CD8-positive, alpha-beta memory T cell (primary cell): Measurements from ENCODE around the gene SORCS2. TPM values are rescaled to one million over a fixed set of nuclear protein-coding genes. Genes with fewer than 3 reads are reported as not detected.

Experiments
- CTCF ChIA-PET: fragments of 350-600 bp; sonication (Branson Sonifier 250); formaldehyde crosslinking; loops from one replicate; lab custom pipeline; 2021; ENCODE audit warnings: antibody characterized with exemption; lab: Charles Lee
- POLR2A ChIA-PET: fragments of 350-600 bp; sonication (Branson Sonifier 250); formaldehyde crosslinking; loops from one replicate; lab custom pipeline; 2021; ENCODE audit warnings: antibody characterized with exemption; lab: Charles Lee
- DNase-seq, 5 donors: peaks; one replicate each; pipeline versions ENCODE4 v3.0.0 to v3.0.0-alpha.2; 2020 to 2022; ENCODE audit warnings: mixed read lengths in 1 of 5
- H3K27ac ChIP-seq: one replicate; pipeline ENCODE4 v1.7.0; 2013; ENCODE audit warnings: low read depth, mild to moderate bottlenecking, low read length, moderate library complexity
- H3K27me3 ChIP-seq: 2 replicates; pipeline ENCODE4 v1.7.0; 2013; ENCODE audit warnings: low read length, mild to moderate bottlenecking; ENCODE audit not compliant: insufficient read depth, poor library complexity, severe bottlenecking
- H3K36me3 ChIP-seq: 2 replicates; pipeline ENCODE4 v1.7.0; 2013; ENCODE audit warnings: mild to moderate bottlenecking, low read length, moderate library complexity; ENCODE audit not compliant: insufficient read depth
- H3K4me1 ChIP-seq: 2 replicates; pipeline ENCODE4 v1.7.0; 2013; ENCODE audit warnings: mild to moderate bottlenecking, low read length, moderate library complexity; ENCODE audit not compliant: insufficient read depth
- H3K4me3 ChIP-seq: 2 replicates; pipeline ENCODE4 v1.7.0; 2013; ENCODE audit warnings: mild to moderate bottlenecking, low read length
- H3K9me3 ChIP-seq: 2 replicates; pipeline ENCODE4 v1.7.0; 2013; ENCODE audit warnings: mild to moderate bottlenecking, low read length
- H3K27ac Mint-ChIP-seq, 8 donors: one replicate each; pipeline ENCODE4 v1.8.0; 2020 to 2021; ENCODE audit warnings: mixed read lengths in 8 of 8, mild to moderate bottlenecking in 6 of 8, inconsistent platforms in 3 of 8, moderate library complexity in 3 of 8
- H3K27me3 Mint-ChIP-seq, 2 donors: one replicate each; pipeline ENCODE4 v1.8.0; 2020 to 2021; ENCODE audit warnings: mixed read lengths in 2 of 2, mild to moderate bottlenecking in 1 of 2, moderate library complexity in 1 of 2
- H3K36me3 Mint-ChIP-seq, 3 donors: one replicate each; pipeline ENCODE4 v1.8.0; 2020 to 2021; ENCODE audit warnings: mixed read lengths in 3 of 3, inconsistent platforms in 1 of 3, mild to moderate bottlenecking in 1 of 3
- H3K4me1 Mint-ChIP-seq, 3 donors: one replicate each; pipeline ENCODE4 v1.8.0; 2020 to 2021; ENCODE audit warnings: mixed read lengths in 3 of 3, inconsistent platforms in 1 of 3, mild to moderate bottlenecking in 1 of 3
- H3K4me3 Mint-ChIP-seq, 7 donors: one replicate each; pipeline ENCODE4 v1.8.0; 2020 to 2021; ENCODE audit warnings: mixed read lengths in 7 of 7, mild to moderate bottlenecking in 6 of 7, moderate library complexity in 4 of 7, inconsistent platforms in 2 of 7
- H3K9me3 Mint-ChIP-seq, 5 donors: one replicate each; pipeline ENCODE4 v1.8.0; 2020 to 2022; ENCODE audit warnings: mixed read lengths in 5 of 5, mild to moderate bottlenecking in 3 of 5, moderate library complexity in 2 of 5, inconsistent platforms in 1 of 5
- polyA plus RNA-seq: library from polyadenylated mRNA; unstranded; fragments of 300-500 nt; fragmentation: Illumina TruSeq; gene quantifications from one replicate; pipeline ENCODE4 v1.2.3, GENCODE V29; 2021
- total RNA-seq, 2 experiments: library from RNA; stranded (reverse); gene quantifications; one replicate each; pipeline ENCODE4 v1.2.3, GENCODE V29; 2021

The SORCS2 gene
- total and polyA plus RNA-seq, 3 experiments from 2014 or later, result not detected

DNA sequence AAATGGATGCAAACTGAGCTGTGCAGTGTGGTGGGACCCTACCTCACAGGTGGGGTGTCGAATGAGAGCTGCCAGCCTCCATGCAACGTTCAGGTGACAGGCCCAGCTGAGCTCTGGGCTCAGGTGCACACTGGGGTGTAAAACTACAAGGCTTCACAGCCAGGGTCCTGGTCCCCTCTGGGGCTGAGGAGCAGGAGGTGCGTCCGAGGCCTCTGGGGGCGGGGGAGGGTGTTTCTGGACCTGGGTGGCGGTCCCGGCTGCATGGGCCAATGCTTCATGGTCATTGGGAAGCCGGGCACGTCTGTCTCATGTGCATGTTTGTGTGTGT is 26.5 kb upstream of the SORCS2 start:
- Mint-ChIP-seq H3K9me3 (no peaks in the 10 kb centered on the region), H3K4me3 (no peak overlapping the region), H3K36me3 (no peaks in the 10 kb centered on the region), H3K27ac (no peak overlapping the region), H3K4me1 (peaks cover 6 to 17% (median 8%) of the 10 kb centered on the region in 3 donors), H3K27me3 (peaks cover 5 to 15% of the 10 kb centered on the region in 2 donors)
- Histone ChIP-seq H3K9me3 (no peaks in the 10 kb centered on the region), H3K27me3 (no peaks in the 10 kb centered on the region), H3K4me1 (no peaks in the 10 kb centered on the region), H3K36me3 (no peaks in the 10 kb centered on the region), H3K4me3 (no peak overlapping the region), H3K27ac (no peak overlapping the region)
- ChIA-PET POLR2A (no interaction called here), CTCF (no interaction called here)
- DNase-seq, result no peak

DNA sequence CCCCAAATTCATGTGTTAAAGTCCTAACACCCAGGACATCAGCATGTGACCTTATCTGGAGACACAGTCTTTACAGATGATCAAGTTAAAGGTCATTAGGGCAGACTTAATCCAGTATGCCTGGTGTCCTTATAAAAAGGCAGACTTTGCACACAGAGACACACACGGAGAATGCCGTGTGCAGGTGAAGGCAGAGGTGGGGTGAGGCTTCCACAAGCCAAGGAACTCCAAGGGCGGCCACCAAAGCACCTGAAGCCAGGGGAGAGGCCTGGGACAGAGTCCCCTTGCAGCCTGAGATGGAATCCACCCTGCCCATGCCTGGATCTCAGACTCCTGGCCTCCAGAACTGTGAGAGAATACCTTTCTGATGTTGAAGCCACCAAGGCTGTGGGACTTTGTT is 26.1 kb upstream of the SORCS2 start:
- no peak overlapping the region for H3K27ac Mint-ChIP-seq
- H3K9me3 Mint-ChIP-seq, result no peaks in the 10 kb centered on the region
- POLR2A ChIA-PET, result no interaction called here
- Histone ChIP-seq H3K27ac (no peak overlapping the region), H3K4me1 (no peaks in the 10 kb centered on the region), H3K36me3 (no peaks in the 10 kb centered on the region), H3K27me3 (no peaks in the 10 kb centered on the region), H3K9me3 (no peaks in the 10 kb centered on the region), H3K4me3 (no peak overlapping the region)
- H3K4me1 Mint-ChIP-seq, result peaks cover 6 to 17% (median 8%) of the 10 kb centered on the region in 3 donors
- CTCF ChIA-PET, result no interaction called here
- DNase-seq, result no peak
- peaks cover 5 to 13% of the 10 kb centered on the region in 2 donors for H3K27me3 Mint-ChIP-seq
- no peak overlapping the region for H3K4me3 Mint-ChIP-seq
- no peaks in the 10 kb centered on the region for H3K36me3 Mint-ChIP-seq

DNA sequence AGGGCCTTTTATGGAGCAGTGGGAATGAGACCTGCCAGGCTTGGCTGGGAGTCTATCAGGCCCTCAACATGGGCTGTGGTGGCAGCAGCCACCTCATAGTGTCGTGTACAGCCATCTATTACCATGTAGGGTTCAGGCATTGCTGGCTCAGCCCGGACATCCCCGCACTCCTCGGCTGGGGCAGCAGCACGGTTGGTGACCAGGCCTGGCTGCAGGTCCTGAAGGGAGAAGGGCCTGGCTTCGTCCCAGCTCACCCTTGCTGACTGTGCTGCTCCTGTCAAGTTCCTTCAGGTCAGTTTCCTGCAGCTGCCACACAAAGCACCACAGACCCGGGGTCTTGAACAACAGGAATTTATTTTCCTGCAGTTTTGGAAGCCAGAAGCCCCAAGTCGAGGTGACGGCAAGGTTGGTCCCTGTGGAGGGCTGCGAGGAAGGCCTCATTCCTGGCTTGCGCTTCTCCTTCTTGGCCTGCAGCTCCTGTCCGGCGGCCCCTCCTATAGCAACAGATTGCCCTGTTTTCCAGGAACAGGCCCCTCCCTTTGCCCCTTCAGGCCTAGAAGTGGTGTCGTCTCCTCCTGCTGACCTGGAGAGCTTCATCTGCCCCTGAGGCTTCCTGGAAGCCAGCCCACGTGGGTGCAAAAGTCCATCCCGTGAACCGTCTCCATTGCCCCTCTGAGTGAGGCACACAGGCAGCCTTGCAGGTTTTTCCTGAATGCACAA is 25.2 kb upstream of the SORCS2 start:
- Mint-ChIP-seq H3K27me3 (peaks cover 4 to 9% of the 10 kb centered on the region in 2 donors), H3K9me3 (no peaks in the 10 kb centered on the region), H3K27ac (peak overlapping the region in 1 of 8 donors; percentile 30), H3K4me3 (no peak overlapping the region), H3K36me3 (no peaks in the 10 kb centered on the region), H3K4me1 (peaks cover 6 to 17% (median 8%) of the 10 kb centered on the region in 3 donors)
- Histone ChIP-seq H3K36me3 (no peaks in the 10 kb centered on the region), H3K4me1 (no peaks in the 10 kb centered on the region), H3K27me3 (no peaks in the 10 kb centered on the region), H3K27ac (no peak overlapping the region), H3K4me3 (no peak overlapping the region), H3K9me3 (no peaks in the 10 kb centered on the region)
- CTCF ChIA-PET, result no interaction called here
- no peak for DNase-seq
- POLR2A ChIA-PET, result no interaction called here

DNA sequence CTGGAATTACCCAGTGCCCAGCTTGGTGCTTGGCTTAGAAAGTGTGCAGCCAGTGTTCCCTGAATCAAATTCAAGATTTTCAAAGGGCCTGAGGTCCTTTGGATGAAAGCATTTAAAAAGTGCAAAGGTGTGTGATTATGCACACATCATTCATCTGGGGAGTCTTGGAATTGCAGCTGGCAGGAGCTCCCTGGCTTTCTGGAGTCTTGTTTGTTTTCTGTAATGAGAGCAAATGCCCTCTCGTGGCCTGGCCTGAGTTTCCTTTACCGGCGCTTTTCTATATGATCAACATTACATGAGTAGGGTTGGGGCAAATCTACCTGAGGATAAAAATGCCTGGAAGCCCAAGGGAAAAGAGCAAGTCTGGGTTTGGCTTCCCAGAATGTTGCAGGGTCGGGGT is 24.6 kb upstream of the SORCS2 start:
- Histone ChIP-seq H3K36me3 (no peaks in the 10 kb centered on the region), H3K4me1 (no peaks in the 10 kb centered on the region), H3K27me3 (no peaks in the 10 kb centered on the region), H3K4me3 (no peak overlapping the region), H3K9me3 (no peaks in the 10 kb centered on the region), H3K27ac (no peak overlapping the region)
- Mint-ChIP-seq H3K9me3 (no peaks in the 10 kb centered on the region), H3K36me3 (no peaks in the 10 kb centered on the region), H3K4me3 (no peak overlapping the region), H3K27ac (peak overlapping the region in 1 of 8 donors; percentile 52), H3K4me1 (peaks cover 6 to 17% (median 8%) of the 10 kb centered on the region in 3 donors), H3K27me3 (peaks cover 4 to 9% of the 10 kb centered on the region in 2 donors)
- ChIA-PET CTCF (no interaction called here), POLR2A (no interaction called here)
- DNase-seq, result no peak

DNA sequence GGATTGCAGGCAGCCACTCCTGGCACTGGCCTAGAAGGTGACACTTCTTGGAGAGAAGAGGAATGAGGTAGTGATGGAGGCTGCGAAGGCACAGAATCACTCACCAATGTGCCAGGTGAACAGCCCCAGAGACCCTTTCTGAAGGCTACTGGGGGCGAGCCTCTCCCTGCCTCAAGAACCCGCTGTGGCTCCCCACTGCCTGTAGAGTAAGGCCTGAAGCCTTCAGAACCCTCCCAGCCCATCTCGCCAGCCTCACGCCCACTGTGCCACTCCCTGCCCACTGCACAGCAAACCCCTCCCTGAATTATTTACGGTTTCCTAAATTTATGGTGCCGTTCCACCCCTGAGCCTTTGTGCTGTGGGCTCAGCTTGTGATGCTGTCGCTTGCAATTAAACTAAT is 24.2 kb upstream of the SORCS2 start:
- Histone ChIP-seq H3K4me1 (no peaks in the 10 kb centered on the region), H3K36me3 (no peaks in the 10 kb centered on the region), H3K27ac (no peak overlapping the region), H3K27me3 (no peaks in the 10 kb centered on the region), H3K4me3 (no peak overlapping the region), H3K9me3 (no peaks in the 10 kb centered on the region)
- ChIA-PET CTCF (no interaction called here), POLR2A (no interaction called here)
- peaks cover 4 to 5% of the 10 kb centered on the region in 2 donors for H3K27me3 Mint-ChIP-seq
- H3K4me3 Mint-ChIP-seq, result no peak overlapping the region
- H3K9me3 Mint-ChIP-seq, result no peaks in the 10 kb centered on the region
- no peaks in the 10 kb centered on the region for H3K36me3 Mint-ChIP-seq
- peak overlapping the region in 2 of 8 donors; percentile 55 to 69 for H3K27ac Mint-ChIP-seq
- no peak for DNase-seq
- peaks cover 6 to 17% (median 8%) of the 10 kb centered on the region in 3 donors for H3K4me1 Mint-ChIP-seq

DNA sequence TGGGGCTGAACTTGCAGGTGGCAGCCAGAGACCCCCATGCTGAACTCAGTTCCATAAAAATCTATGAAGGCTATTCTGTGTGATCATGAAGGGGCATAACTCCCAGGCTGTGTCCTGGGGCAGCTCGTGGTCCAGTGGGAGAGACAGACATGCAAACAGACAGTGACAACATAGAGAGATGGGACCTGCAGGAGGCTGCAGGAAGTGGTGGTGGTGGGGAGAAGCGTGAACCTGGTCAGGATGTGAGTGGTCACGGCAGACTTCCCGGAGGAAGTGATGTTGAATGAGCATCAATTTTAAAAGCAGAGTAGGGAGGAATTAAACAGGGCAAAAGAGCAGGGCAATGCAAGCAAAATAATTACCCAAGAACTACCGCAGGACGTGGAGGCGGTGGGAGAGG is 23.2 kb upstream of the SORCS2 start:
- H3K9me3 ChIP-seq, result no peaks in the 10 kb centered on the region
- ChIA-PET CTCF (no interaction called here), POLR2A (no interaction called here)
- no peak overlapping the region for H3K27ac ChIP-seq
- Mint-ChIP-seq H3K27ac (peak overlapping the region in 5 of 8 donors; percentile 2 to 62 (median 40)), H3K4me3 (peak overlapping the region in 3 of 7 donors; percentile 1 to 62 (median 23)), H3K36me3 (no peaks in the 10 kb centered on the region), H3K9me3 (no peaks in the 10 kb centered on the region), H3K4me1 (peaks cover 6 to 17% (median 8%) of the 10 kb centered on the region in 3 donors), H3K27me3 (peaks cover 0 to 4% of the 10 kb centered on the region in 2 donors)
- no peak overlapping the region for H3K4me3 ChIP-seq
- DNase-seq, result no peak
- H3K4me1 ChIP-seq, result no peaks in the 10 kb centered on the region
- no peaks in the 10 kb centered on the region for H3K36me3 ChIP-seq
- no peaks in the 10 kb centered on the region for H3K27me3 ChIP-seq

DNA sequence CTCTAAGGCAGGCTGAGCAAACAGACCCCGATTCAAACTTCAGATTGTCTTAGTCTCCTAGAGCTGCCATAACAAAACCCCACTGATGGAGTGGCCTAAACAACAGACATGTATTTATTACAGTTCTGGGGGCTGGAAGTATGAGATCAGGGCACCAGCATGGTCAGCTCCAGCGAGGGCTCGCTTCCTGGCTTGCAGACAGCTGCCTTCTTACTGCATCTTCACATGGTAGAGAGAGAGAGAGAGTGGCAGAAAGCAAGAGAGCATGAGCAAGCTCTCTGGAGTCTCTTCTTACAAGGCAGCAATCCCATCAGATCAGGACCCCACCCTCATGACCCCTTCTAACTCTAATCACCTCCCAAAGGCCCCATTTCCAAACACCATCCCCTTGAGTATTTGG is 22.3 kb upstream of the SORCS2 start:
- H3K4me1 ChIP-seq, result no peaks in the 10 kb centered on the region
- Mint-ChIP-seq H3K4me3 (peak overlapping the region in 1 of 7 donors; percentile 41), H3K27ac (peak overlapping the region in 1 of 8 donors; percentile 32), H3K9me3 (no peaks in the 10 kb centered on the region), H3K27me3 (peaks cover 0 to 4% of the 10 kb centered on the region in 2 donors), H3K4me1 (peaks cover 6 to 17% (median 8%) of the 10 kb centered on the region in 3 donors), H3K36me3 (no peaks in the 10 kb centered on the region)
- no peaks in the 10 kb centered on the region for H3K36me3 ChIP-seq
- H3K9me3 ChIP-seq, result no peaks in the 10 kb centered on the region
- no peak overlapping the region for H3K27ac ChIP-seq
- CTCF ChIA-PET, result no interaction called here
- H3K27me3 ChIP-seq, result no peaks in the 10 kb centered on the region
- POLR2A ChIA-PET, result no interaction called here
- H3K4me3 ChIP-seq, result no peak overlapping the region
- DNase-seq, result no peak

DNA sequence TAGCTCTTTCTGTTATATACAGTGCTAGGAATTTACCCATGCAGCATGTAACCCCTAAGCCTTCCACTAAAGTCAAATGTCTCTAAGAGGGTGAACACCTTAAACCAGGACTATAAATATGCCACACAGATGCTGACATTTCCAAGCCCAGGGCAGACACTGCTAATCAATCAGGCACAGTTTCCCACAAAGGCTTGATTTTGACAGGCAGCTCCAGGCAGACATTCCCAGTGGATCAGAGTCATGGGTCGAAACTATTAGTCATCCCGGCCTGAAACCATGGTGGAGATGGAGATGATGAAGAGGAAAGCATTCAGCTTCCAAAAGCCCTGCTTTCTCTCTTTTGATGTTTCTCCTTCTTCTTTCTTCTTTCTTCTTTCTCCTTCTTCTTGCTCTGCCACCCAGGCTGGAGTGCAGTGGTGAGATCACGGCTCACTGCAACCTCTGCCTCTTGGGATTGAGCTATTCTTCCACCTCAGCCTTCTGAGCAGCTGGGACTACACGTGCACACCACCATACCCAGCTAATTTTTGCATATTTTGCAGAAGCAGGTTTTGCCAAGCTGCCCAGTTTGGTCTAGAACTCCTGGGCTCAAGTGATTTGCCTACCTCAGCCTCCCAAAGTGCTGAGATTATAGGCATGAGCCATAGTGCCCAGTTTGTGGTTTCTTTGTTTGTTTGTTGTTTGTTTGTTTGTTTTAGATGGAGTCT is 21.0 kb upstream of the SORCS2 start:
- Histone ChIP-seq H3K36me3 (no peaks in the 10 kb centered on the region), H3K9me3 (no peaks in the 10 kb centered on the region), H3K4me1 (no peaks in the 10 kb centered on the region), H3K27ac (no peak overlapping the region), H3K27me3 (no peaks in the 10 kb centered on the region), H3K4me3 (no peak overlapping the region)
- POLR2A ChIA-PET, result no interaction called here
- H3K4me1 Mint-ChIP-seq, result peaks cover 6 to 17% (median 8%) of the 10 kb centered on the region in 3 donors
- peak overlapping the region in 2 of 8 donors; percentile 1 to 19 for H3K27ac Mint-ChIP-seq
- H3K27me3 Mint-ChIP-seq, result peaks cover 0 to 4% of the 10 kb centered on the region in 2 donors
- CTCF ChIA-PET, result no interaction called here
- H3K4me3 Mint-ChIP-seq, result no peak overlapping the region
- no peak for DNase-seq
- no peaks in the 10 kb centered on the region for H3K36me3 Mint-ChIP-seq
- no peaks in the 10 kb centered on the region for H3K9me3 Mint-ChIP-seq
